NCI-H2196 treated with DMSO at 0.1 percent for 48 hours (cell line): ENCODE data around the gene MYH14.
"Not testable (repeated sequence)": the region's sequence is repeated elsewhere in the genome, so short reads cannot be mapped to it uniquely, and the experiment has no call there.

Experiments
- DNase-seq: peaks from one replicate; lab custom pipeline; 2025; ENCODE audit not compliant: unreplicated experiment; lab: John Stamatoyannopoulos, UW

Gene MYH14

GRCh38 chr19:50315773-50316448 lies 112.5 kb downstream of the MYH14 start:
- peak; percentile 76 for DNase-seq

GRCh38 chr19:50317115-50317514 lies 113.7 kb downstream of the MYH14 start:
- no peak for DNase-seq

GRCh38 chr19:50318438-50318837 lies 115.0 kb downstream of the MYH14 start:
- no peak for DNase-seq

- no peak for DNase-seq
These were observed 115.7 kb downstream of the MYH14 start for GRCh38 chr19:50319156-50319555.

GRCh38 chr19:50320051-50320450 lies 116.6 kb downstream of the MYH14 start:
- no peak for DNase-seq

GRCh38 chr19:50320596-50320995 lies 117.2 kb downstream of the MYH14 start:
- no peak for DNase-seq

- no peak for DNase-seq
These were observed 118.4 kb downstream of the MYH14 start for GRCh38 chr19:50321831-50322230.

- no peak for DNase-seq
These were observed 118.8 kb downstream of the MYH14 start for GRCh38 chr19:50322234-50322633.

GRCh38 chr19:50322931-50323781 lies 119.7 kb downstream of the MYH14 start:
- DNase-seq, result no peak

- DNase-seq, result no peak
These were observed 120.3 kb downstream of the MYH14 start for GRCh38 chr19:50323782-50324133.

- no peak for DNase-seq
These were observed 120.9 kb downstream of the MYH14 start for GRCh38 chr19:50324331-50324730.

GRCh38 chr19:50325310-50326100 lies 122.1 kb downstream of the MYH14 start:
- DNase-seq, result peak; percentile 89

- DNase-seq, result no peak
These were observed 122.8 kb downstream of the MYH14 start for GRCh38 chr19:50326101-50326664.

- no peak for DNase-seq
These were observed 123.6 kb downstream of the MYH14 start for GRCh38 chr19:50327013-50327412.

- DNase-seq, result no peak
These were observed 124.2 kb downstream of the MYH14 start for GRCh38 chr19:50327461-50328223.

GRCh38 chr19:50328224-50328872 lies 124.9 kb downstream of the MYH14 start:
- no peak for DNase-seq

- no peak for DNase-seq
These were observed 125.4 kb downstream of the MYH14 start for GRCh38 chr19:50328873-50329145.

- peak; percentile 99 for DNase-seq
These were observed 125.9 kb downstream of the MYH14 start, which contains the start of gene KCNC3 for GRCh38 chr19:50329146-50329925. Gene KCNC3, minus strand, starts transcription at chr19:50329377. Its CDS starts 295 bp downstream, at chr19:50329082.

GRCh38 chr19:50329926-50330294 lies 126.5 kb downstream of the MYH14 start:
- not testable (repeated sequence) for DNase-seq
